Caco-2 (cell line): ENCODE data around the gene NEGR1. TPM values are rescaled to one million over a fixed set of nuclear protein-coding genes. Genes with fewer than 3 reads are reported as not detected.

ENCODE experiments used
- BruUV-seq: library from RNA; stranded (reverse); fragments of 400-500 nt; replicated peaks from 2 replicates; lab custom pipeline; 2021; lab: Mats Ljungman, UMichigan
- CTCF ChIA-PET: fragments of 300-600 bp; sonication (Branson Sonifier 250); formaldehyde crosslinking; loops from one replicate; lab custom pipeline; 2022; ENCODE audit warnings: antibody characterized with exemption; lab: Charles Lee
- POLR2A ChIA-PET: fragments of 300-600 bp; sonication (Branson Sonifier 250); formaldehyde crosslinking; loops from one replicate; lab custom pipeline; 2022; ENCODE audit warnings: antibody characterized with exemption; lab: Charles Lee
- DNase-seq, 2 experiments: peaks; one replicate each; pipeline versions ENCODE4 v3.0.0 to v3.0.0-alpha.2; 2020 to 2022
- H3K27me3 ChIP-seq: replicated peaks from 2 replicates; pipeline ENCODE4 v1.6.0; 2011; ENCODE audit warnings: low read length; ENCODE audit not compliant: control insufficient read depth, insufficient read depth
- H3K36me3 ChIP-seq: 2 replicates; pipeline ENCODE4 v1.5.1; 2011; ENCODE audit warnings: low read length; ENCODE audit not compliant: control insufficient read depth, insufficient read depth
- H3K4me1 ChIP-seq: fragments of 250-450 bp; sonication (Bioruptor Pico); 2 replicates; pipeline ENCODE4 v1.5.1; 2020; ENCODE audit warnings: mild to moderate bottlenecking
- H3K4me3 ChIP-seq: 2 replicates; pipeline ENCODE4 v1.5.1; 2011; ENCODE audit warnings: low read depth, mild to moderate bottlenecking, control low read depth, low read length
- H3K9me3 ChIP-seq: fragments of 250-450 bp; sonication (Bioruptor Pico); 2 replicates; pipeline ENCODE4 v1.5.1; 2020; ENCODE audit warnings: mild to moderate bottlenecking, moderate library complexity
- H3K27ac Mint-ChIP-seq: one replicate; pipeline ENCODE4 v1.8.0; 2022; ENCODE audit warnings: mixed read lengths; ENCODE audit not compliant: unreplicated experiment
- H3K27me3 Mint-ChIP-seq: one replicate; pipeline ENCODE4 v1.8.0; 2022; ENCODE audit warnings: mixed read lengths; ENCODE audit not compliant: insufficient read depth, unreplicated experiment
- H3K36me3 Mint-ChIP-seq: one replicate; pipeline ENCODE4 v1.8.0; 2022; ENCODE audit warnings: mild to moderate bottlenecking, mixed read lengths; ENCODE audit not compliant: insufficient read depth, unreplicated experiment
- H3K4me1 Mint-ChIP-seq: one replicate; pipeline ENCODE4 v1.8.0; 2022; ENCODE audit warnings: low read depth, mixed read lengths; ENCODE audit not compliant: unreplicated experiment
- H3K4me3 Mint-ChIP-seq: one replicate; pipeline ENCODE4 v1.8.0; 2022; ENCODE audit warnings: mild to moderate bottlenecking, moderate library complexity, mixed read lengths; ENCODE audit not compliant: unreplicated experiment
- H3K9me3 Mint-ChIP-seq: one replicate; pipeline ENCODE4 v1.8.0; 2022; ENCODE audit warnings: mixed read lengths; ENCODE audit not compliant: unreplicated experiment
- CTCF ChIP-seq, 2 experiments: fragments of 200-600 bp in 1 of 2; IDR thresholded peaks; 1 replicate in 1 of 2; 2 replicates in 1 of 2; pipeline versions ENCODE4 v1.5.1 to v1.8.0; 2011 to 2022; ENCODE audit warnings: antibody characterized with exemption in 1 of 2, control low read depth in 1 of 2, inconsistent platforms in 1 of 2, low read depth in 1 of 2, low read length in 1 of 2, mild to moderate bottlenecking in 1 of 2, moderate library complexity in 1 of 2; ENCODE audit not compliant: insufficient read depth in 1 of 2, severe bottlenecking in 1 of 2, unreplicated experiment in 1 of 2
- intact Hi-C: fragments of 100-400 bp; cut with micrococcal nuclease; formaldehyde crosslinking; loops from one replicate; pipeline ENCODE4 v1.10.0; 2022; ENCODE audit not compliant: unreplicated experiment
- total RNA-seq: library from RNA; stranded (reverse); gene quantifications from 2 replicates; pipeline ENCODE4 v1.2.3, GENCODE V29; 2022

NEGR1 gene
- total RNA-seq, 1 experiment from 2014 or later, result not detected

GRCh38 chr1:72009173-72010093 is 272.9 kb downstream of the NEGR1 start:
- CTCF ChIA-PET, result no interaction called here
- intact Hi-C loops, result no loop called here
- no peak for TF ChIP-seq CTCF (IDR thresholded peaks at IDR 0.05; ENCODE audit: insufficient read depth in 1 of 2, low read depth in 1 of 2, low read length in 1 of 2, severe bottlenecking in 1 of 2, unreplicated experiment in 1 of 2)
- POLR2A ChIA-PET, result no interaction called here
- no peaks in the 10 kb centered on the region for H3K36me3 ChIP-seq
- Mint-ChIP-seq H3K36me3 (no peaks in the 10 kb centered on the region), H3K4me3 (no peak overlapping the region), H3K27me3 (no peaks in the 10 kb centered on the region), H3K27ac (no peak overlapping the region), H3K9me3 (no peaks in the 10 kb centered on the region), H3K4me1 (no peaks in the 10 kb centered on the region)
- no peak overlapping the region for H3K4me3 ChIP-seq
- no peaks in the 10 kb centered on the region for H3K27me3 ChIP-seq
- BruUV-seq, result no TSS peak
- no peak for DNase-seq
- H3K4me1 ChIP-seq, result no peaks in the 10 kb centered on the region
- H3K9me3 ChIP-seq, result no peaks in the 10 kb centered on the region

GRCh38 chr1:72007312-72007711 is 275.0 kb downstream of the NEGR1 start:
- TF ChIP-seq CTCF (IDR thresholded peaks at IDR 0.05; ENCODE audit: insufficient read depth in 1 of 2, low read depth in 1 of 2, low read length in 1 of 2, severe bottlenecking in 1 of 2, unreplicated experiment in 1 of 2), result no peak
- no peaks in the 10 kb centered on the region for H3K9me3 Mint-ChIP-seq
- H3K4me3 ChIP-seq, result no peak overlapping the region
- ChIA-PET CTCF (no interaction called here), POLR2A (no interaction called here)
- H3K27ac Mint-ChIP-seq, result no peak overlapping the region
- H3K27me3 ChIP-seq, result no peaks in the 10 kb centered on the region
- no peaks in the 10 kb centered on the region for H3K4me1 Mint-ChIP-seq
- intact Hi-C loops, result no loop called here
- DNase-seq, result no peak
- no TSS peak for BruUV-seq
- H3K9me3 ChIP-seq, result no peaks in the 10 kb centered on the region
- H3K4me1 ChIP-seq, result peaks cover 4% of the 10 kb centered on the region; the same call in 1 of the 2 replicates
- no peak overlapping the region for H3K4me3 Mint-ChIP-seq
- no peaks in the 10 kb centered on the region for H3K36me3 ChIP-seq
- no peaks in the 10 kb centered on the region for H3K36me3 Mint-ChIP-seq
- no peaks in the 10 kb centered on the region for H3K27me3 Mint-ChIP-seq

GRCh38 chr1:72006092-72006491 is 276.2 kb downstream of the NEGR1 start:
- no peak for TF ChIP-seq CTCF (IDR thresholded peaks at IDR 0.05; ENCODE audit: insufficient read depth in 1 of 2, low read depth in 1 of 2, low read length in 1 of 2, severe bottlenecking in 1 of 2, unreplicated experiment in 1 of 2)
- intact Hi-C loops, result no loop called here
- no peaks in the 10 kb centered on the region for H3K4me1 Mint-ChIP-seq
- H3K9me3 Mint-ChIP-seq, result no peaks in the 10 kb centered on the region
- Histone ChIP-seq H3K4me1 (peaks cover 10% of the 10 kb centered on the region), H3K9me3 (no peaks in the 10 kb centered on the region), H3K36me3 (no peaks in the 10 kb centered on the region), H3K4me3 (no peak overlapping the region), H3K27me3 (no peaks in the 10 kb centered on the region)
- H3K36me3 Mint-ChIP-seq, result no peaks in the 10 kb centered on the region
- no peak for DNase-seq
- H3K4me3 Mint-ChIP-seq, result no peak overlapping the region
- no peaks in the 10 kb centered on the region for H3K27me3 Mint-ChIP-seq
- H3K27ac Mint-ChIP-seq, result no peak overlapping the region
- BruUV-seq, result no TSS peak
- ChIA-PET POLR2A (no interaction called here), CTCF (no interaction called here)
